A549 treated with GW870086 at 1 μM for 4 hours (cell line): Measurements from ENCODE around the gene IVNS1ABP. TPM values are rescaled to one million over a fixed set of nuclear protein-coding genes. Genes with fewer than 3 reads are reported as not detected.

Source experiments
- total RNA-seq: library from RNA; stranded (reverse); fragments of 200-300 nt; extraction: Qiagen RNA extraction; gene quantifications from 5 replicates; pipeline ENCODE4 v1.2.3, GENCODE V29; 2022; ENCODE audit warnings: low read depth

Gene IVNS1ABP
- total RNA-seq: 23.0 to 28.3 TPM (median 26.1 TPM) in 5 replicates

DNA sequence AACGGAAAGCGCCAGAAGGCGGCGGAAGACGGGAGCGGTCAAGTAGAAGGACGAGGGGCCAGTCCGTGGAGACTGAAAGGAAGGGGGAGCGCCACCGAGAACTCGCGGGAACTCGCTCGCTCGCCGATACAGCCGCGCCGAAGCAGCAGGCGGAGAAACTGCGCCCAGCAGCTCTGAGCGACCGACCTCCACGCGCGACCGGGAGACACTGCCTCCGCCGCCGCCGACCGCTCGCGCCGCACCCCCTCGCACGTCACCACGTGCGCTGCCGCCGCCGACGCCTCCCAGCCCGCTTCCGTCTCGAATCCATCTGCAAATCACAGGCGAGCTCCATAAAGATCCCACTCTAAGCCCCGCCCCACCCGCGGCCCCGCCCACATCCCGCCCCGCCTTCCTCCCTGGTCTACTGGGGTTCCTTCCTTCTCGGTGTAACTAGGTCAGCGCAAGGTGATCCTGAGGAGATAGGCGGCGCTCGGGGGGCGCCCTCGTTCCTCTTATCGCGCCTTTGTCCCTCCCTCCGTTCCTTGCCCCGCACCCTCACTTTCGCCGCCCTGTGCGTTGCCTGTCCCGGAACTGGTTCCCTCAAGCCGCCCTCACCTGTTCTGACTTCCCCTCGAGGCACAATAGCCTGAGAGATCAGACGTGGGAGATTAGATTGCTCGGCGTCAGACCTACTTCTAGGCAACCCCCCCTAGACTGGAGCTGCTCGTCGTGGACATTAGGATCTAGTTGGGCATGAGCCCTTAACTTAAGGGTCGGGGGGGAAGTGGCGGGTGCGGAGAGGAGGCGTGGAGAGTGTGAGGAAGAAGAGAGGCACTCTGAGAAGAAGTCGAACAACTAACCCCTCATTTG is at the start of gene IVNS1ABP:
IVNS1ABP (minus strand) TSS at position 210 of the 852 bp plus-strand sequence. CDS start 7,750 bp downstream, outside the sequence.

Other genes with a start within 250 kb of the IVNS1ABP start
- gene TRMT1L, start 160.3 kb downstream of the IVNS1ABP start, total RNA-seq: 8.0 to 13.3 TPM (median 12.4 TPM) in 5 replicates
- gene SWT1, start 160.1 kb downstream of the IVNS1ABP start, total RNA-seq: 1.2 to 1.7 TPM (median 1.5 TPM) in 5 replicates